ENCODE measurements around the gene ZNF213.

Gene ZNF213

GRCh38 chr16:3088925-3089716 lies 45.7 kb upstream of the ZNF213 start:
- peaks cover 39% of the 10 kb centered on the region for H3K36me3 ChIP-seq (ENCODE audit: insufficient read depth, insufficient read length, low read length)
- peaks cover 29% of the 10 kb centered on the region for H3K4me1 ChIP-seq (ENCODE audit: insufficient read depth, insufficient read length)
- DNase-seq (ENCODE audit: low read depth, low spot score), result no peak
- H3K9me3 ChIP-seq (ENCODE audit: insufficient read depth, low read length), result no peaks in the 10 kb centered on the region
- no peaks in the 10 kb centered on the region for H3K27me3 ChIP-seq (ENCODE audit: insufficient read depth, insufficient read length)
- peak overlapping the region; percentile 25 for H3K9ac ChIP-seq (ENCODE audit: insufficient read length, low read depth)
- no peak for TF ChIP-seq ZNF274 (IDR thresholded peaks at IDR 0.05; ENCODE audit: low read depth, low read length)
- TF ChIP-seq SUZ12 (IDR thresholded peaks at IDR 0.05; ENCODE audit: extremely low read depth, insufficient read depth, insufficient read length), result no peak
- no peak for TF ChIP-seq YY1 (IDR thresholded peaks at IDR 0.05; ENCODE audit: insufficient read depth, insufficient read length)
- no peak overlapping the region for H3K4me3 ChIP-seq (ENCODE audit: insufficient read length, low read depth)

GRCh38 chr16:3089717-3090592 lies 44.9 kb upstream of the ZNF213 start:
- TF ChIP-seq SUZ12 (IDR thresholded peaks at IDR 0.05; ENCODE audit: extremely low read depth, insufficient read depth, insufficient read length), result no peak
- Histone ChIP-seq H3K36me3 (ENCODE audit: insufficient read depth, insufficient read length, low read length) (peaks cover 41% of the 10 kb centered on the region), H3K9ac (ENCODE audit: insufficient read length, low read depth) (no peak overlapping the region), H3K9me3 (ENCODE audit: insufficient read depth, low read length) (no peaks in the 10 kb centered on the region), H3K27me3 (ENCODE audit: insufficient read depth, insufficient read length) (no peaks in the 10 kb centered on the region), H3K4me1 (ENCODE audit: insufficient read depth, insufficient read length) (peaks cover 29% of the 10 kb centered on the region), H3K4me3 (ENCODE audit: insufficient read length, low read depth) (no peak overlapping the region)
- DNase-seq (ENCODE audit: low read depth, low spot score), result no peak

GRCh38 chr16:3091551-3091950 lies 43.3 kb upstream of the ZNF213 start:
- H3K9ac ChIP-seq (ENCODE audit: insufficient read length, low read depth), result peak overlapping the region; percentile 6
- peaks cover 41% of the 10 kb centered on the region for H3K36me3 ChIP-seq (ENCODE audit: insufficient read depth, insufficient read length, low read length)
- H3K4me3 ChIP-seq (ENCODE audit: insufficient read length, low read depth), result no peak overlapping the region
- TF ChIP-seq ZNF274 (IDR thresholded peaks at IDR 0.05; ENCODE audit: low read depth, low read length), result no peak
- TF ChIP-seq YY1 (IDR thresholded peaks at IDR 0.05; ENCODE audit: insufficient read depth, insufficient read length), result no peak
- DNase-seq (ENCODE audit: low read depth, low spot score), result no peak
- H3K9me3 ChIP-seq (ENCODE audit: insufficient read depth, low read length), result no peaks in the 10 kb centered on the region
- H3K4me1 ChIP-seq (ENCODE audit: insufficient read depth, insufficient read length), result peaks cover 36% of the 10 kb centered on the region
- H3K27me3 ChIP-seq (ENCODE audit: insufficient read depth, insufficient read length), result no peaks in the 10 kb centered on the region

- Histone ChIP-seq H3K9ac (ENCODE audit: insufficient read length, low read depth) (no peak overlapping the region), H3K9me3 (ENCODE audit: insufficient read depth, low read length) (no peaks in the 10 kb centered on the region), H3K4me3 (ENCODE audit: insufficient read length, low read depth) (no peak overlapping the region), H3K4me1 (ENCODE audit: insufficient read depth, insufficient read length) (peaks cover 30% of the 10 kb centered on the region), H3K36me3 (ENCODE audit: insufficient read depth, insufficient read length, low read length) (peaks cover 41% of the 10 kb centered on the region), H3K27me3 (ENCODE audit: insufficient read depth, insufficient read length) (no peaks in the 10 kb centered on the region)
- TF ChIP-seq YY1 (IDR thresholded peaks at IDR 0.05; ENCODE audit: insufficient read depth, insufficient read length) (no peak), ZNF274 (IDR thresholded peaks at IDR 0.05; ENCODE audit: low read depth, low read length) (no peak), SUZ12 (IDR thresholded peaks at IDR 0.05; ENCODE audit: extremely low read depth, insufficient read depth, insufficient read length) (no peak)
- no peak for DNase-seq (ENCODE audit: low read depth, low spot score)
Measured at GRCh38 chr16:3092501-3092941, 42.3 kb upstream of the ZNF213 start.

GRCh38 chr16:3094289-3095027 lies 40.4 kb upstream of the ZNF213 start:
- TF ChIP-seq ZNF274 (IDR thresholded peaks at IDR 0.05; ENCODE audit: low read depth, low read length), result no peak
- TF ChIP-seq YY1 (IDR thresholded peaks at IDR 0.05; ENCODE audit: insufficient read depth, insufficient read length), result no peak
- TF ChIP-seq SUZ12 (IDR thresholded peaks at IDR 0.05; ENCODE audit: extremely low read depth, insufficient read depth, insufficient read length), result no peak
- Histone ChIP-seq H3K9ac (ENCODE audit: insufficient read length, low read depth) (no peak overlapping the region), H3K27me3 (ENCODE audit: insufficient read depth, insufficient read length) (no peaks in the 10 kb centered on the region), H3K9me3 (ENCODE audit: insufficient read depth, low read length) (no peaks in the 10 kb centered on the region), H3K4me1 (ENCODE audit: insufficient read depth, insufficient read length) (peaks cover 15% of the 10 kb centered on the region), H3K36me3 (ENCODE audit: insufficient read depth, insufficient read length, low read length) (peaks cover 27% of the 10 kb centered on the region), H3K4me3 (ENCODE audit: insufficient read length, low read depth) (no peak overlapping the region)
- no peak for DNase-seq (ENCODE audit: low read depth, low spot score)

GRCh38 chr16:3095869-3096268 lies 39.0 kb upstream of the ZNF213 start:
- no peak for DNase-seq (ENCODE audit: low read depth, low spot score)
- no peak overlapping the region for H3K4me3 ChIP-seq (ENCODE audit: insufficient read length, low read depth)
- H3K9ac ChIP-seq (ENCODE audit: insufficient read length, low read depth), result no peak overlapping the region
- H3K27me3 ChIP-seq (ENCODE audit: insufficient read depth, insufficient read length), result no peaks in the 10 kb centered on the region
- H3K4me1 ChIP-seq (ENCODE audit: insufficient read depth, insufficient read length), result peaks cover 18% of the 10 kb centered on the region
- no peaks in the 10 kb centered on the region for H3K9me3 ChIP-seq (ENCODE audit: insufficient read depth, low read length)
- TF ChIP-seq SUZ12 (IDR thresholded peaks at IDR 0.05; ENCODE audit: extremely low read depth, insufficient read depth, insufficient read length) (no peak), ZNF274 (IDR thresholded peaks at IDR 0.05; ENCODE audit: low read depth, low read length) (no peak), YY1 (IDR thresholded peaks at IDR 0.05; ENCODE audit: insufficient read depth, insufficient read length) (no peak)
- H3K36me3 ChIP-seq (ENCODE audit: insufficient read depth, insufficient read length, low read length), result peaks cover 18% of the 10 kb centered on the region

All from NT2/D1 (cell line).